Measurements from ENCODE around the gene PYCR2. TPM values are rescaled to one million over a fixed set of nuclear protein-coding genes. Genes with fewer than 3 reads are reported as not detected.

PYCR2 gene
- total RNA-seq, 4 donors from 2014 or later: 31.9 to 50.3 (median 42.5) TPM

DNA sequence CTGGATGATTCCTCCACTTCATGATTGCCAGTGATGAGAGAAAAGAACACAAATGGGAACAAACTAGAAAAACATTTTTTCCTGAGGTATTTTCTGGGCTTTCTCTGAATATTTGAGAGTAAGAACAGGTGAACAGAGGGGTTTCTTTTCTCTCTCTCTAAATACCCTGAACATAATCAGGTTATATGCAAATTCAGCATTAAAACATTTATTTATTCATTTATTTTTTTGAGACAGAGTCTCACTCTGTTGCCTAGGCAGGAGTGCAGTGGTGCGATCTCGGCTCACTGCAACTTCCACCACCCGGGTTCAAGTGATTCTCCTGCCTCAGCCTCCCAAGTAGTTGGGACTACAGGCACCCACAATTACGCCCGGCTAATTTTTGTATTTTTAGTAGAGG is 22.8 kb upstream of the PYCR2 start:
- Histone ChIP-seq H3K9me3 (no peaks in the 10 kb centered on the region), H3K4me3 (no peak overlapping the region), H3K27me3 (no peaks in the 10 kb centered on the region), H3K27ac (no peak overlapping the region), H3K4me1 (no peaks in the 10 kb centered on the region), H3K36me3 (no peaks in the 10 kb centered on the region)
- no peak for ATAC-seq
- TF ChIP-seq, protein P1, sequence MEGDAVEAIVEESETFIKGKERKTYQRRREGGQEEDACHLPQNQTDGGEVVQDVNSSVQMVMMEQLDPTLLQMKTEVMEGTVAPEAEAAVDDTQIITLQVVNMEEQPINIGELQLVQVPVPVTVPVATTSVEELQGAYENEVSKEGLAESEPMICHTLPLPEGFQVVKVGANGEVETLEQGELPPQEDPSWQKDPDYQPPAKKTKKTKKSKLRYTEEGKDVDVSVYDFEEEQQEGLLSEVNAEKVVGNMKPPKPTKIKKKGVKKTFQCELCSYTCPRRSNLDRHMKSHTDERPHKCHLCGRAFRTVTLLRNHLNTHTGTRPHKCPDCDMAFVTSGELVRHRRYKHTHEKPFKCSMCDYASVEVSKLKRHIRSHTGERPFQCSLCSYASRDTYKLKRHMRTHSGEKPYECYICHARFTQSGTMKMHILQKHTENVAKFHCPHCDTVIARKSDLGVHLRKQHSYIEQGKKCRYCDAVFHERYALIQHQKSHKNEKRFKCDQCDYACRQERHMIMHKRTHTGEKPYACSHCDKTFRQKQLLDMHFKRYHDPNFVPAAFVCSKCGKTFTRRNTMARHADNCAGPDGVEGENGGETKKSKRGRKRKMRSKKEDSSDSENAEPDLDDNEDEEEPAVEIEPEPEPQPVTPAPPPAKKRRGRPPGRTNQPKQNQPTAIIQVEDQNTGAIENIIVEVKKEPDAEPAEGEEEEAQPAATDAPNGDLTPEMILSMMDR (IDR thresholded peaks at IDR 0.05 in 4 of 5, conservative IDR thresholded peaks at IDR 0.05 in 1 of 5): no peak
- no peak for TF ChIP-seq POLR2A (IDR thresholded peaks at IDR 0.05)
- intact Hi-C loops (cut with DNase I; ENCODE audit: low total_unique reads): no loop called here
- no peak for DNase-seq
- in situ Hi-C loops (cut with MboI; ENCODE audit: low sequenced_read_pairs in 4 of 4): no loop called here

DNA sequence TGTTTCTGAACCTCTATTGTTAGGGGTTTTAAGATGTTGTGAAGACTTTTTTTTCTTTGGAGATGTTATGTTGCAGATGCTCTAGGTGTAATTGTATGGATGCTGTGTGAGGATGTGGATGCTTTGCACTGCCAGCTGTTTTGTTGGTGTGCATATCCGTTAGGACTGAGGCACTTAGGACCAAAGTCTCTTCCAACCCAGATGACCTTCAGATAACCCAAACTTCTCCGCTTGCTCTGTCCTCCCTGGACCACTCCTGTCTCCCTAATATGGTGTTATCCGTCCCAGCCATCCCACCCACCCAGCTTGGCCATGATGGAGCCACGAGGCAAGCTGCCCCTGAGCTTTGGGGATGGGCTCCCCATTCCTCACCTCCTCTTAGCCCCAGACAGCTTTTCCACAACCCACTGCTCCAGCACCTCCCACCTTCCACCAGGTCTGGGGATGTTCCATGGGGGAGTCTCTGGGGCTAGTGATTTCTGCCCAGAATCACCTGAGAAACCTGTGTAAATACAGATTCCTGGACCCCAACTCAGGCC is 22.1 kb upstream of the PYCR2 start:
- H3K27me3 ChIP-seq: no peaks in the 10 kb centered on the region
- H3K36me3 ChIP-seq: no peaks in the 10 kb centered on the region
- in situ Hi-C loops (cut with MboI; ENCODE audit: low sequenced_read_pairs in 4 of 4) (no loop called here), intact Hi-C loops (cut with DNase I; ENCODE audit: low total_unique reads) (no loop called here)
- H3K4me1 ChIP-seq: peaks cover 0 to 2% of the 10 kb centered on the region in 2 donors
- no peak overlapping the region for H3K4me3 ChIP-seq
- DNase-seq (no peak), ATAC-seq (no peak)
- H3K9me3 ChIP-seq: no peaks in the 10 kb centered on the region
- TF ChIP-seq, protein P1 (IDR thresholded peaks at IDR 0.05 in 4 of 5, conservative IDR thresholded peaks at IDR 0.05 in 1 of 5): no peak
- no peak for TF ChIP-seq POLR2A (IDR thresholded peaks at IDR 0.05)
- no peak overlapping the region for H3K27ac ChIP-seq

- ATAC-seq (no peak), DNase-seq (no peak)
- in situ Hi-C loops (cut with MboI; ENCODE audit: low sequenced_read_pairs in 4 of 4): no loop called here
Measured at GRCh38 chr1:225945564-225945963, 21.5 kb upstream of the PYCR2 start.

GRCh38 chr1:225944951-225945350 is 20.9 kb upstream of the PYCR2 start:
- ATAC-seq: no peak
- intact Hi-C loops (cut with DNase I; ENCODE audit: low total_unique reads): no loop called here
- in situ Hi-C loops (cut with MboI; ENCODE audit: low sequenced_read_pairs in 4 of 4): no loop called here
- Histone ChIP-seq H3K27me3 (no peaks in the 10 kb centered on the region), H3K27ac (no peak overlapping the region), H3K4me1 (peaks cover 0 to 8% of the 10 kb centered on the region in 2 donors), H3K36me3 (no peaks in the 10 kb centered on the region), H3K4me3 (no peak overlapping the region), H3K9me3 (no peaks in the 10 kb centered on the region)
- DNase-seq: no peak
- TF ChIP-seq, protein P1 (IDR thresholded peaks at IDR 0.05 in 4 of 5, conservative IDR thresholded peaks at IDR 0.05 in 1 of 5): no peak
- TF ChIP-seq POLR2A (IDR thresholded peaks at IDR 0.05): no peak

More at GRCh38 chr1:225945564-225945963, 21.5 kb upstream of the PYCR2 start:
- intact Hi-C loops (cut with DNase I; ENCODE audit: low total_unique reads): no loop called here
- Histone ChIP-seq H3K36me3 (no peaks in the 10 kb centered on the region), H3K4me1 (peaks cover 0 to 7% of the 10 kb centered on the region in 2 donors), H3K27ac (no peak overlapping the region), H3K27me3 (no peaks in the 10 kb centered on the region), H3K4me3 (no peak overlapping the region), H3K9me3 (no peaks in the 10 kb centered on the region)
- no peak for TF ChIP-seq POLR2A (IDR thresholded peaks at IDR 0.05)
- TF ChIP-seq, protein P1 (IDR thresholded peaks at IDR 0.05 in 4 of 5, conservative IDR thresholded peaks at IDR 0.05 in 1 of 5): no peak

GRCh38 chr1:225944387-225944786 is 20.3 kb upstream of the PYCR2 start:
- ATAC-seq (no peak), DNase-seq (no peak)
- H3K4me1 ChIP-seq: peaks cover 0 to 8% of the 10 kb centered on the region in 2 donors
- H3K9me3 ChIP-seq: no peaks in the 10 kb centered on the region
- H3K4me3 ChIP-seq: no peak overlapping the region
- in situ Hi-C loops (cut with MboI; ENCODE audit: low sequenced_read_pairs in 4 of 4): no loop called here
- no peaks in the 10 kb centered on the region for H3K36me3 ChIP-seq
- intact Hi-C loops (cut with DNase I; ENCODE audit: low total_unique reads): no loop called here
- no peak overlapping the region for H3K27ac ChIP-seq
- TF ChIP-seq POLR2A (IDR thresholded peaks at IDR 0.05): no peak
- TF ChIP-seq, protein P1 (IDR thresholded peaks at IDR 0.05 in 4 of 5, conservative IDR thresholded peaks at IDR 0.05 in 1 of 5): no peak
- H3K27me3 ChIP-seq: no peaks in the 10 kb centered on the region
